GM12891 (cell line): ENCODE data around the gene FARS2.

ENCODE experiments used
- POLR2A ChIP-seq: IDR thresholded peaks from 2 replicates; pipeline ENCODE4 v1.6.1; 2011; ENCODE audit warnings: low read depth, low read length, control low read depth
- POLR2AphosphoS5 ChIP-seq: IDR thresholded peaks from 2 replicates; pipeline ENCODE4 v1.6.1; 2011; ENCODE audit warnings: low read depth, low read length, control low read depth
- SPI1 ChIP-seq: IDR thresholded peaks from 2 replicates; pipeline ENCODE4 v1.6.1; 2011; ENCODE audit warnings: low read depth, low read length, control low read depth
- TAF1 ChIP-seq: IDR thresholded peaks from 2 replicates; pipeline ENCODE4 v1.6.1; 2011; ENCODE audit warnings: low read depth, low read length, control low read depth

DNA sequence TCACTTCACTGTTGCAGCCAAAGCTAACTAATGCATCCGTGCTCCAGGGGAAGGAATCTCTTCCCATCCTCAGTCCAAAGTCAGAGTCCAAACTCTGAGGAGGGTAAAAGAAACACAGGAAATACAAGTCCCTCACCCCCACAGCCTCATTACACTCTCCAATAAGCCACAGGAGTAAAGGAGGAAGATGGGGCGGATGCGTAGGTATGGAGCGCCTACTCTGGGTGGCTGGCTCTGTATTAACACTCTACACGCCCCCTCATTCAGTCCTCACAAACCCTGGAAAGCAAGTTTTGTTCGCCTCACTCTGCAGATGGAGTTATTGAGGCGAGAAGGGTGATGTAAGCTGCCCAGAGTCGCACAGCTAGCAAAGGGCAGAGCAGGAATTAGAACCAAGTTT, 502.6 kb downstream of the FARS2 start:
- TF ChIP-seq TAF1 (no peak), POLR2A (no peak), POLR2AphosphoS5 (no peak), SPI1 (no peak)
